Hematopoietic multipotent progenitor cell treated with erythropoietin and hydrocortisone succinate and interleukin-3 and kit ligand, for 17 days (in vitro differentiated cells): ENCODE measurements around the gene INO80C.

Source experiments
- DNase-seq: peaks from one replicate; pipeline ENCODE4 v3.0.0-alpha.2; 2015; ENCODE audit warnings: low spot score

Gene INO80C

GRCh38 chr18:35497370-35498197 is at the start of gene INO80C:
INO80C (minus strand) TSS chr18:35497960; CDS start chr18:35497874, 86 bp downstream.
- peak; percentile 98 for DNase-seq

- no peak for DNase-seq
Observed at GRCh38 chr18:35547008-35547605, 49.3 kb upstream of the INO80C start.

- DNase-seq, result no peak
Observed at GRCh38 chr18:35542356-35542755, 44.6 kb upstream of the INO80C start.

GRCh38 chr18:35535297-35535696 is 37.5 kb upstream of the INO80C start:
- DNase-seq, result no peak

GRCh38 chr18:35533916-35534405 is 36.2 kb upstream of the INO80C start:
- no peak for DNase-seq

- no peak for DNase-seq
Observed at GRCh38 chr18:35528749-35529274, 31.1 kb upstream of the INO80C start.

- no peak for DNase-seq
Observed at GRCh38 chr18:35526495-35527059, 28.8 kb upstream of the INO80C start.

GRCh38 chr18:35525795-35526494 is 28.2 kb upstream of the INO80C start:
- DNase-seq, result no peak

GRCh38 chr18:35524226-35524625 is 26.5 kb upstream of the INO80C start:
- DNase-seq, result no peak

- DNase-seq, result no peak
Observed at GRCh38 chr18:35522130-35522959, 24.6 kb upstream of the INO80C start.

- DNase-seq, result no peak
Observed at GRCh38 chr18:35521133-35521532, 23.4 kb upstream of the INO80C start.

GRCh38 chr18:35519148-35519899 is 21.6 kb upstream of the INO80C start:
- DNase-seq, result no peak

GRCh38 chr18:35517715-35518114 is 20.0 kb upstream of the INO80C start:
- DNase-seq, result no peak

- no peak for DNase-seq
Observed at GRCh38 chr18:35516789-35517188, 19.0 kb upstream of the INO80C start.

GRCh38 chr18:35516351-35516750 is 18.6 kb upstream of the INO80C start:
- no peak for DNase-seq

GRCh38 chr18:35515460-35516130 is 17.8 kb upstream of the INO80C start:
- no peak for DNase-seq

GRCh38 chr18:35514752-35515459 is 17.1 kb upstream of the INO80C start:
- no peak for DNase-seq

- DNase-seq, result no peak
Observed at GRCh38 chr18:35514283-35514682, 16.5 kb upstream of the INO80C start.

- DNase-seq, result no peak
Observed at GRCh38 chr18:35513181-35513936, 15.6 kb upstream of the INO80C start.
